ENCODE data around the gene YOD1. TPM values are rescaled to one million over a fixed set of nuclear protein-coding genes. Genes with fewer than 3 reads are reported as not detected.

YOD1 gene
- total and polyA plus RNA-seq, 7 donors = 1.2 to 7.8 (median 5.2) TPM

DNA sequence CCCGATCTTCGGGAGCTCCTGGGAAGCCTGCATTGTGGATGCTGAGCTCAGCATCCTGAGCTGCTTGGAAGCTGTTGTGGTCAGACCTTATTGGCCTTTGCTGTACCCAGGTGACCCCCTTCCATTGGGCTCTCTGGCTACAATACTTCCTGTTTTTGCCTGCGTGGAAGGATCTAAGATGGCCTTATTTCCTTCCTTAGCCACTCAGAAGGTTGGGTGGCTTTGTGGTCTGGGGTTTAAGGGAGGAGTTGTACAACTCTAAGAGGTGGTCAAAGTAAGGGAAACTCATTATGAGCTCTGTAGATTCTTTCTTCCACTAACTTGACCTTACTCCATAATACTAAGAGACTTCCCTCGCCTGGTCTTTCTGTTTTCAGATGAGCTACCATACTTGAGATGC, 19.8 kb upstream of the YOD1 start:
- 80 to 87% methylated on average over 4 of the region's 4 CpGs for WGBS, 2 donors
- Histone ChIP-seq H3K36me3 (peaks cover 6 to 81% (median 25%) of the 10 kb centered on the region in 4 donors), H3K4me3 (no peak overlapping the region), H3K4me1 (no peaks in the 10 kb centered on the region), H3K27ac (no peak overlapping the region), H3K9me3 (no peaks in the 10 kb centered on the region), H3K27me3 (no peaks in the 10 kb centered on the region)
- TF ChIP-seq POLR2AphosphoS5 (IDR thresholded peaks at IDR 0.05) = no peak
- TF ChIP-seq, protein P1, sequence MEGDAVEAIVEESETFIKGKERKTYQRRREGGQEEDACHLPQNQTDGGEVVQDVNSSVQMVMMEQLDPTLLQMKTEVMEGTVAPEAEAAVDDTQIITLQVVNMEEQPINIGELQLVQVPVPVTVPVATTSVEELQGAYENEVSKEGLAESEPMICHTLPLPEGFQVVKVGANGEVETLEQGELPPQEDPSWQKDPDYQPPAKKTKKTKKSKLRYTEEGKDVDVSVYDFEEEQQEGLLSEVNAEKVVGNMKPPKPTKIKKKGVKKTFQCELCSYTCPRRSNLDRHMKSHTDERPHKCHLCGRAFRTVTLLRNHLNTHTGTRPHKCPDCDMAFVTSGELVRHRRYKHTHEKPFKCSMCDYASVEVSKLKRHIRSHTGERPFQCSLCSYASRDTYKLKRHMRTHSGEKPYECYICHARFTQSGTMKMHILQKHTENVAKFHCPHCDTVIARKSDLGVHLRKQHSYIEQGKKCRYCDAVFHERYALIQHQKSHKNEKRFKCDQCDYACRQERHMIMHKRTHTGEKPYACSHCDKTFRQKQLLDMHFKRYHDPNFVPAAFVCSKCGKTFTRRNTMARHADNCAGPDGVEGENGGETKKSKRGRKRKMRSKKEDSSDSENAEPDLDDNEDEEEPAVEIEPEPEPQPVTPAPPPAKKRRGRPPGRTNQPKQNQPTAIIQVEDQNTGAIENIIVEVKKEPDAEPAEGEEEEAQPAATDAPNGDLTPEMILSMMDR (IDR thresholded peaks at IDR 0.05) = no peak
- TF ChIP-seq POLR2A (IDR thresholded peaks at IDR 0.05) = no peak
- no peak for TF ChIP-seq EP300 (IDR thresholded peaks at IDR 0.05)
- intact Hi-C loops (cut with DNase I) = no loop called here
- DNase-seq = no peak

DNA sequence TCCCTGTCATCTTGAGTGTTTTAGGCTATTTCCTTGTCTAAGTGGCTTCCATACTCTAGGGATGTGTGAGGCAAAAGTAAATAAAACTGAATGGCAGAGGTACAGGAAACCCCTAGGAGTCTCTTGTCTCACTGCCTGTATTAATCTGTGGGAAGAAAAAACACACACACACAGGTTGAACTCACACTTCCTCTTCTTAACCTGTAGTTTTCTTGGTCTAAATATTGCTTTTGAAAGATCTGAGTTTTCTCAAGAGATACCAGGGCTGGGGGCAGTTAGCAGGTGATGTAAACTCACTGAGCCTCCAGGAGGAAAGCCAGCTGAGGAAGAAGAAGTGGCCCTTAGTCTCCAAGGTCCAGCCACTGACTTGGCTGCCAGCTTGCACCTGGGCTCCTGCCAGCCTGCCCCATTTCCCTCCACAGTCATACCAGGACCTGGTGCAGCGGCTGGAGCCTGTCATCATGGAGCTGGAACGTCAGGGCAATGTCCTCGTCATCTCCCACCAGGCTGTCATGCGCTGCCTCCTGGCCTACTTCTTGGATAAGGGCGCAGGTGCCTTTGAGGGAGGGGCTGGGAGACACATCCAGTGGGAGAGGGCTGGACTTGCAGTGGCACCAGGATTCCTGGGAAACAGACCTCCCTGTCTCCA, 19.0 kb upstream of the YOD1 start:
- H3K27me3 ChIP-seq = no peaks in the 10 kb centered on the region
- intact Hi-C loops (cut with DNase I) = no loop called here
- no peaks in the 10 kb centered on the region for H3K4me1 ChIP-seq
- H3K27ac ChIP-seq = no peak overlapping the region
- TF ChIP-seq POLR2AphosphoS5 (IDR thresholded peaks at IDR 0.05) = no peak
- TF ChIP-seq EP300 (IDR thresholded peaks at IDR 0.05) = no peak
- TF ChIP-seq, protein P1 (IDR thresholded peaks at IDR 0.05) = no peak
- TF ChIP-seq POLR2A (IDR thresholded peaks at IDR 0.05) = no peak
- H3K4me3 ChIP-seq = no peak overlapping the region
- peaks cover 6 to 89% (median 29%) of the 10 kb centered on the region in 4 donors for H3K36me3 ChIP-seq
- no peak for DNase-seq
- H3K9me3 ChIP-seq = no peaks in the 10 kb centered on the region
- WGBS, 2 donors = 92 to 94% methylated on average over 5 of the region's 5 CpGs

DNA sequence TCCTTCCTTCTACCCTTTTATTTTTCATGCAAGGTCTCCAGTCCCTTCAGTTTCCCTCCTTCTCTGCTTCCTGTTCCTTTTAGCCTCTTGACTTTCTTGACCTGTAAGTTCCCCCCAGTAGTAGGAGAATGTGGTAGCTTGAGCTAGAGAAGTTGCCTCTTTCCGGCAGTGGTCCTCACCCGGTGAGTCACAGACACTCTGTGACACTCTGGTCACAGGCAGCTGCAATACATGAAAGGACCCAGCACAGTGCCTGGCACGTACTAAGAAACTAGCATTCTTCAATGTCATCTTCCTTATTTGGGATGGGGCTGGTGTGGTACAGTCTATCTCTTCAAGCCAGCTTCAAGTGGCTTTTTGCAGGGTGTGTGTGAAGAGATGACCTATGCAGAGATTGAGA, 18.1 kb upstream of the YOD1 start:
- Histone ChIP-seq H3K27ac (no peak overlapping the region), H3K27me3 (no peaks in the 10 kb centered on the region), H3K4me3 (no peak overlapping the region), H3K36me3 (peaks cover 6 to 93% (median 30%) of the 10 kb centered on the region in 4 donors), H3K9me3 (no peaks in the 10 kb centered on the region), H3K4me1 (no peaks in the 10 kb centered on the region)
- TF ChIP-seq POLR2AphosphoS5 (IDR thresholded peaks at IDR 0.05) (no peak), EP300 (IDR thresholded peaks at IDR 0.05) (no peak), POLR2A (IDR thresholded peaks at IDR 0.05) (no peak)
- TF ChIP-seq, protein P1 (IDR thresholded peaks at IDR 0.05) = no peak
- no peak for DNase-seq
- intact Hi-C loops (cut with DNase I) = no loop called here
- WGBS, 2 donors = 73 to 92% methylated on average over 3 of the region's 3 CpGs

DNA sequence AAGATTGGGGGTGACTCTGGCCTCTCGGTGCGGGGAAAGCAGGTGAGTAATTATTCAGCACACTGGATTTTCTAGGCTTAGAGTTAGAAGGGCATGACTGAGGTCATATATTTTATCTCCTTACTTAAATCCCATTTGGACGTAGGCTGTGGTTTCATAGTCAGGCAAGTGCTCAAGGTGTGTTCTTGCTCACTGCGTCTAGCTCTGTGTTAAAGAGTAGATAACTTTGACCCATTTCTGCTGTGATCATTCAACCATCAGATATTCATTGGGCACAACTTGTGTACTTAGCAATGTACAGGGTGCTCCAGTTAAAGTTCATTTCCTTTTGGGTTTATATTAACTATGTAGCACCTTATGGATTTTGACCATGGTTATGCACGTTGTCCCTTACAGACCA, 16.7 kb upstream of the YOD1 start:
- Histone ChIP-seq H3K9me3 (no peaks in the 10 kb centered on the region), H3K4me3 (no peak overlapping the region), H3K36me3 (peaks cover 6 to 98% (median 41%) of the 10 kb centered on the region in 4 donors), H3K4me1 (no peaks in the 10 kb centered on the region), H3K27me3 (no peaks in the 10 kb centered on the region), H3K27ac (no peak overlapping the region)
- TF ChIP-seq POLR2A (IDR thresholded peaks at IDR 0.05) (peak in 1 of 2 donors; percentile 22), EP300 (IDR thresholded peaks at IDR 0.05) (no peak), POLR2AphosphoS5 (IDR thresholded peaks at IDR 0.05) (no peak)
- TF ChIP-seq, protein P1 (IDR thresholded peaks at IDR 0.05) = no peak
- intact Hi-C loops (cut with DNase I) = no loop called here
- DNase-seq = no peak
- WGBS, 2 donors = 17 to 67% methylated on average over 5 of the region's 5 CpGs

DNA sequence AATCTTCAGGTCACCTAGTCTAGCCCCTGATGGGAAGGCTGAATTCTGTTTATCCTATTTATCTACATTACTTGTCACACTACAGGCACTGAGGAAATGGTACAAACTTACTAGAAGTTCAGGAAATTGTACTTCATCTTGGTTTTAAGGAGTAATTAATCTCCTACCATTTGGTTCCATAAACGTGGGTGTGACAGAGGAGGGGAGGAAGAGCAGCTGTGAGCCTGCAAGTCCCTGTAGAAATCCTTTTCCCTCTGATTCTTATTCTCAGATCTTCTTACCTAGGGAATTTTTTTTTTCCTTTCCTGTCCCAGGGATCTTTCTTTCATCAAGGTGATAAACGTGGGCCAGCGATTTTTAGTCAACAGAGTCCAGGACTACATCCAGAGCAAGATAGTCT, 16.2 kb upstream of the YOD1 start:
- H3K36me3 ChIP-seq = peaks cover 6 to 98% (median 43%) of the 10 kb centered on the region in 4 donors

More for the DNA sequence above, 16.2 kb upstream of the YOD1 start:
- intact Hi-C loops (cut with DNase I) = no loop called here
- Histone ChIP-seq H3K27ac (no peak overlapping the region), H3K27me3 (no peaks in the 10 kb centered on the region), H3K4me3 (no peak overlapping the region), H3K4me1 (no peaks in the 10 kb centered on the region), H3K9me3 (no peaks in the 10 kb centered on the region)
- no peak for DNase-seq
- 13 to 51% methylated on average over 3 of the region's 3 CpGs for WGBS, 2 donors
- TF ChIP-seq POLR2AphosphoS5 (IDR thresholded peaks at IDR 0.05) (no peak), EP300 (IDR thresholded peaks at IDR 0.05) (no peak), POLR2A (IDR thresholded peaks at IDR 0.05) (no peak)
- TF ChIP-seq, protein P1 (IDR thresholded peaks at IDR 0.05) = no peak

Measured in sigmoid colon (tissue), 7 donors.